GM10266 (cell line): ENCODE data around the gene LDAH.
A peak's percentile ranks its signal among the peaks of the same experiment; 100 is the strongest.

Source experiments
- DNase-seq: peaks from one replicate; pipeline ENCODE4 v3.0.0; 2012; ENCODE audit errors: extremely low spot score
- CTCF ChIP-seq: IDR thresholded peaks from 2 replicates; pipeline ENCODE4 v1.5.1; 2012; ENCODE audit warnings: mild to moderate bottlenecking, low read depth; ENCODE audit not compliant: control insufficient read depth, insufficient read depth; ENCODE audit errors: missing control alignments

The LDAH gene

GRCh38 chr2:20666304-20667150 lies 156.4 kb downstream of the LDAH start, which contains the start of gene GDF7:
Gene GDF7 (plus strand): TSS chr2:20667144. CDS start chr2:20667240, 96 bp downstream.
- peak; percentile 73 for DNase-seq
- TF ChIP-seq CTCF, result peak; percentile 28

GRCh38 chr2:20666005-20666303 lies 156.9 kb downstream of the LDAH start:
- no peak for TF ChIP-seq CTCF
- no peak for DNase-seq

GRCh38 chr2:20665243-20666004 lies 157.5 kb downstream of the LDAH start:
- DNase-seq, result peak; percentile 30
- TF ChIP-seq CTCF, result no peak

- no peak for TF ChIP-seq CTCF
- DNase-seq, result no peak
Measured at GRCh38 chr2:20664431-20665242, 158.3 kb downstream of the LDAH start.

GRCh38 chr2:20664071-20664390 lies 158.9 kb downstream of the LDAH start:
- no peak for TF ChIP-seq CTCF
- DNase-seq, result no peak

GRCh38 chr2:20663196-20664070 lies 159.5 kb downstream of the LDAH start:
- DNase-seq, result no peak
- TF ChIP-seq CTCF, result no peak
